CD4-positive, alpha-beta T cell treated with Interleukin-17A for 1 hour (primary cell): ENCODE data around the gene RAX2.

Experiments
- DNase-seq: peaks from one replicate; pipeline ENCODE4 v3.0.0-alpha.2; 2020

RAX2 gene

GRCh38 chr19:3722443-3723109 lies 49.5 kb downstream of the RAX2 start:
- DNase-seq = no peak

- no peak for DNase-seq
These were observed 50.1 kb downstream of the RAX2 start for GRCh38 chr19:3721887-3722442.

GRCh38 chr19:3721131-3721886 lies 50.7 kb downstream of the RAX2 start:
- DNase-seq = peak; percentile 92

GRCh38 chr19:3720349-3720917 lies 51.6 kb downstream of the RAX2 start:
- DNase-seq = no peak

GRCh38 chr19:3719868-3720267 lies 52.2 kb downstream of the RAX2 start:
- no peak for DNase-seq
